Activated CD4-positive, alpha-beta memory T cell treated with anti-CD3 and anti-CD28 coated beads for 36 hours (primary cell): ENCODE measurements around the gene RPS25. TPM values are rescaled to one million over a fixed set of nuclear protein-coding genes. Genes with fewer than 3 reads are reported as not detected.
"Not testable (repeated sequence)": the region's sequence is repeated elsewhere in the genome, so short reads cannot be mapped to it uniquely, and the experiment has no call there.

Source experiments
- CTCF ChIA-PET: fragments of 350-600 bp; sonication (Branson Sonifier 250); formaldehyde crosslinking; loops from one replicate; lab custom pipeline; 2021; ENCODE audit warnings: antibody characterized with exemption, inconsistent platforms; lab: Charles Lee
- POLR2A ChIA-PET: fragments of 350-600 bp; sonication (Branson Sonifier 250); formaldehyde crosslinking; loops from one replicate; lab custom pipeline; 2021; ENCODE audit warnings: antibody characterized with exemption; lab: Charles Lee
- DNase-seq: peaks from one replicate; pipeline ENCODE4 v3.0.0-alpha.2; 2020
- H3K27ac Mint-ChIP-seq: one replicate; pipeline ENCODE4 v1.8.0; 2021; ENCODE audit warnings: mixed read lengths
- H3K27me3 Mint-ChIP-seq: one replicate; pipeline ENCODE4 v1.8.0; 2021; ENCODE audit warnings: mixed read lengths
- H3K36me3 Mint-ChIP-seq: one replicate; pipeline ENCODE4 v1.8.0; 2021; ENCODE audit warnings: mixed read lengths
- H3K4me1 Mint-ChIP-seq: one replicate; pipeline ENCODE4 v1.8.0; 2021; ENCODE audit warnings: low read depth, mixed read lengths
- H3K4me3 Mint-ChIP-seq: one replicate; pipeline ENCODE4 v1.8.0; 2021; ENCODE audit warnings: mild to moderate bottlenecking, mixed read lengths
- H3K9me3 Mint-ChIP-seq: one replicate; pipeline ENCODE4 v1.8.0; 2021; ENCODE audit warnings: mixed read lengths
- intact Hi-C: fragments of 100-400 bp; cut with micrococcal nuclease; formaldehyde crosslinking; loops from one replicate; pipeline ENCODE4 v1.15.1; 2023
- total RNA-seq, 2 experiments: library from RNA; stranded (reverse); gene quantifications; one replicate each; pipeline ENCODE4 v1.2.3, GENCODE V29; 2021

Gene RPS25
- total RNA-seq, 2 experiments from 2014 or later, result 1,852 to 1,922 TPM

- CTCF ChIA-PET, result interaction anchor here (0.6 to 1.3 kb wide), 2 partner anchors 29 to 301 kb away, joined by 3 read pairs; partner anchors contain the start of gene VPS11
- POLR2A ChIA-PET, result no interaction called here
These were observed 20.7 kb upstream of the RPS25 start for GRCh38 chr11:119038884-119039283.

DNA sequence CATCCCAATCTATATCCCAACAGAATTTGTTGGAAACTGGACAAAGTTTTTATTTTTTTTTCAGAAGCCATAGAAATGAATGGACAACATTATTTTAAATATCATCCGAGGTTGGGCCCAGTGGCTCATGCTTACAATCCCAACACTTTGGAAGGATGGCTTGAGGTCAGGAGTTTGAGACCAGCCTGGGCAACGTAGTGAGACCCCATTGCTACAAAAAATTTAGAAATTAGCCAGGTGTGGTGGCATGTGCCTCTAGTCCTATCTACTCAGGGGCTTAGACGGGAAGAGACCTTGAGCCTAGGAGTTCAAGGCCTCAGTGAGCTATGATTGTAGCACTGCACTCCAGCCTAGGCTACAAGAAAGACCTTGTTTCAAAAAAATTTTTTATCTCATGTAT is 16.7 kb upstream of the RPS25 start:
- no peak overlapping the region for H3K4me3 Mint-ChIP-seq
- no peaks in the 10 kb centered on the region for H3K27me3 Mint-ChIP-seq
- no peak for DNase-seq
- no peak overlapping the region for H3K27ac Mint-ChIP-seq
- intact Hi-C loops, result no loop called here
- no peaks in the 10 kb centered on the region for H3K36me3 Mint-ChIP-seq
- ChIA-PET CTCF (interaction anchor here (1.0 to 1.1 kb wide), 2 partner anchors 13 to 18 kb away, joined by 3 read pairs; no protein-coding TSS in a partner anchor), POLR2A (interaction anchor here (0.7 kb wide), 1 partner anchor 60 kb away, joined by 3 read pairs; no protein-coding TSS in a partner anchor)
- peaks cover 1% of the 10 kb centered on the region for H3K4me1 Mint-ChIP-seq
- H3K9me3 Mint-ChIP-seq, result no peaks in the 10 kb centered on the region

More at GRCh38 chr11:119038884-119039283, 20.7 kb upstream of the RPS25 start:
- Mint-ChIP-seq H3K27me3 (no peaks in the 10 kb centered on the region), H3K9me3 (no peaks in the 10 kb centered on the region), H3K27ac (no peak overlapping the region), H3K4me1 (peaks cover 7% of the 10 kb centered on the region), H3K4me3 (no peak overlapping the region), H3K36me3 (no peaks in the 10 kb centered on the region)
- no peak for DNase-seq
- intact Hi-C loops, result no loop called here

- H3K9me3 Mint-ChIP-seq, H3K27ac Mint-ChIP-seq, H3K36me3 Mint-ChIP-seq, H3K4me3 Mint-ChIP-seq, DNase-seq, H3K27me3 Mint-ChIP-seq, intact Hi-C loops: not testable (repeated sequence)
- POLR2A ChIA-PET, result interaction anchor here (0.5 to 1.4 kb wide), 2 partner anchors 15 to 176 kb away, joined by 3 to 4 read pairs; partner anchors contain the start of genes RPS25 and TRAPPC4
- H3K4me1 Mint-ChIP-seq, result peaks cover 15% of the 10 kb centered on the region
- CTCF ChIA-PET, result interaction anchor here (0.9 kb wide), 1 partner anchor 305 kb away, joined by 3 read pairs; no protein-coding TSS in a partner anchor
These were observed 15.3 kb upstream of the RPS25 start for GRCh38 chr11:119033421-119033820.

DNA sequence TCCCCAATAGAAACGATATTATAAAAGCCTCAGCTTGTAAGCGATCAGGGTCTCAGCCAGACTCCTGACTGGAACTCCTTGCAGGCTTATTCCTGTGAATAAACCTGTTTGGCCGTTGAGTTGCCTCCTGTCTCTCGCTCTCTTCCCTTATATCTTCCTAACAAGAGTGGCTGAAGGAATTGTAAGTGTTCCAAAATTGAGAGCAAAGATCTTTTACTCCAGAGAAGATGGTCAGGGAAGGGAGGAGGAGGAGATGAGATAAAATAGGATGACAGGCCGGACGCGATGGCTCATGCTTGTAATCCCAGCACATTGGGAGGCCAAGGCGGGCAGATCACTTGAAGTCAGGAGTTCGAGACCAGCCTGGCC is 13.8 kb upstream of the RPS25 start:
- Mint-ChIP-seq H3K36me3 (peaks cover 11% of the 10 kb centered on the region), H3K27me3 (no peaks in the 10 kb centered on the region), H3K4me1 (peaks cover 18% of the 10 kb centered on the region), H3K9me3 (no peaks in the 10 kb centered on the region), H3K4me3 (no peak overlapping the region), H3K27ac (no peak overlapping the region)
- no peak for DNase-seq
- POLR2A ChIA-PET, result interaction anchor here (3.0 kb wide), 1 partner anchor 13 kb away, joined by 17 read pairs; the partner anchor contains the start of genes RPS25 and TRAPPC4
- CTCF ChIA-PET, result interaction anchor here (1.0 to 2.4 kb wide), 8 partner anchors 9 to 174 kb away, joined by 4 to 8 read pairs (median 6); partner anchors contain the start of genes CBL, HYOU1, TRAPPC4 and VPS11
- intact Hi-C loops, result loop anchor here (2.0 kb wide), 1 partner anchor 69 kb away; the partner anchor contains the start of gene DPAGT1

DNA sequence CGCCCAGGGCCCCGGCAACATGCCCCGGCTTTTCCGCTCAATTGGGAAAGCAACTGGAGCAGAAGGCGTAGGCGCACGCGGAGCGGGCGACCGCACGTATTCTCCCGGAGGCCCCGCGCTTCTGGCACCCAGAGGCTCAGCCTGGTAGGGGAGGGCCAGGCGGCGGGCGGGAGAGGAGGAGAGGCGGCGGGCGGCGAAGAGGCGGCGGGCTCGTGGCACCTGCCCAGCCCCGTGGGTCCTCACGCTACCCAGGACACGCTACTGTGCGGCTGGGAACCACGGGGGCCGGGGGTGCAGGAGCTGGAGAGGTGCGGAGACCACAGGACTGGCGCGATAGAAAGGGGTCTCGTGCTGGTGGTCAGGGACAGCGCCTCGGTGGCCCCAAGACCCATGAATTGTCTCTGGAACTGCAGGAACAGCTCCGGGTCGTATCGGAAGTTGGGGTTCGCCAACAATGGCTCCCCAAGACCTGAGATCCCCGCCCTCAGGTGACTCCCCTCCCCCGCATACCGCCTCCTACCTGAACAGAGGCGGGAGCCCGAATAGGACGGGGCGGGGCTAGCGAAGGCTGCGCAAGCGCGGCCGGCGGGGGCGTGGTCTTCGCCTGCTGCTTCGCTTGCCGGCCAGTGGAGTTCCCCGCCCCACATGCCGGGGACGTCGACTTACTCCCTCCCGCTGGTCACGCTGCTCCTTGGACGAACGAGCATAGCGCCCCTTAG is 12.3 kb upstream of the RPS25 start, which contains the start of gene SLC37A4:
Gene SLC37A4 (minus strand): TSS at position 549 of the 719 bp plus-strand sequence.
- Mint-ChIP-seq H3K27me3 (no peaks in the 10 kb centered on the region), H3K27ac (peak within 1 kb of the TSS; percentile 89), H3K36me3 (peaks cover 11% of the 10 kb centered on the region), H3K4me1 (peaks cover 18% of the 10 kb centered on the region), H3K4me3 (peak within 1 kb of the TSS; percentile 82), H3K9me3 (no peaks in the 10 kb centered on the region)
- peak; percentile 99 for DNase-seq
- intact Hi-C loops, result loop anchor here (1.0 to 2.0 kb wide), 3 partner anchors 12 to 70 kb away; partner anchors contain the start of genes CENATAC, DPAGT1, RPS25 and TRAPPC4
- POLR2A ChIA-PET, result interaction anchor here (0.6 to 3.0 kb wide), 8 partner anchors 11 to 85 kb away, joined by 3 to 17 read pairs (median 4); partner anchors contain the start of genes CENATAC, RPS25 and TRAPPC4
- CTCF ChIA-PET, result interaction anchor here (0.8 to 2.4 kb wide), 8 partner anchors 10 to 56 kb away, joined by 3 to 8 read pairs (median 4); partner anchors contain the start of genes HMBS, RPS25, TRAPPC4 and VPS11

- H3K36me3 Mint-ChIP-seq, result peaks cover 11% of the 10 kb centered on the region
- no peaks in the 10 kb centered on the region for H3K27me3 Mint-ChIP-seq
- POLR2A ChIA-PET, result interaction anchor here (1.0 to 3.0 kb wide), 7 partner anchors 11 to 86 kb away, joined by 3 to 17 read pairs (median 5); partner anchors contain the start of genes CENATAC, RPS25 and TRAPPC4
- no peak for DNase-seq
- peak overlapping the region; percentile 89 for H3K27ac Mint-ChIP-seq
- peaks cover 21% of the 10 kb centered on the region for H3K4me1 Mint-ChIP-seq
- H3K4me3 Mint-ChIP-seq, result peak overlapping the region; percentile 82
- CTCF ChIA-PET, result interaction anchor here (0.8 to 2.4 kb wide), 6 partner anchors 10 to 56 kb away, joined by 3 to 8 read pairs (median 4); partner anchors contain the start of genes RPS25, TRAPPC4 and VPS11
- no peaks in the 10 kb centered on the region for H3K9me3 Mint-ChIP-seq
- intact Hi-C loops, result loop anchor here (1.0 to 2.0 kb wide), 3 partner anchors 12 to 71 kb away; partner anchors contain the start of genes CENATAC, DPAGT1, RPS25 and TRAPPC4
These were observed 11.8 kb upstream of the RPS25 start for GRCh38 chr11:119030029-119030328.

DNA sequence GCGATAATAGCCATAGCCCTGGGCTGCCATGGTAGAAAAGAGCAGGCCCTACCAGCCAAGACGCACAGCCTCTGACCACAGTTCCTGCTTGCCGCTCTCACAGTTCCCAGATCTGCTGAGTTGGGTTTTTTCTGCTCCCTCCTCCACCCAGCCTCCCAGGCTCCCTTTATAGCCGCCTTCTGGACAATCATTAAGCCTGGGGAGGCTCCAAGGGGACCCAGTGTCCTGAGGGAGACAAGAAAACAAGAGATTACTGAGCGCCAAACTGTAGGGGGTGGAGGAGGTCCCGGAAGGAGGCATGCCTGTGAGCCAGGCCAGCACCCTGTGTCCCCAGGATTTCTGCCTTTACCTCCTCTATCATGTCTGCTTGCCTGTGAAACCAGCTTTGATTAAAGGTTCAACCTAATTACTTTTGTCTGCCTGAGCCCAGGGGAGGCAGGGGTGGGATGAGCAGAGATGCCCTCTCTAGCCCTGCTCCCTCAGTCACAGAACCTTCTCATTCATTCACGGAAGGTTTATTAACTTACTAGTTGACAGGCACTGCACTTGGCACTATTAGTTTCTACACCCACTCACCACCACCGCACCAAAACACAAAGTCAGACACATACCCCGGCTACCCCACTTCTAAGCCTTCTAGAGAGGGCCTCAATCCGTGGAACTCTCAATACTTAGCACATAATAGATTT is 11.3 kb upstream of the RPS25 start:
- Mint-ChIP-seq H3K4me3 (peak overlapping the region; percentile 82), H3K4me1 (peaks cover 24% of the 10 kb centered on the region), H3K36me3 (peaks cover 11% of the 10 kb centered on the region), H3K9me3 (no peaks in the 10 kb centered on the region), H3K27ac (peak overlapping the region; percentile 89), H3K27me3 (no peaks in the 10 kb centered on the region)
- DNase-seq, result peak; percentile 72
- POLR2A ChIA-PET, result interaction anchor here (1.0 to 3.0 kb wide), 6 partner anchors 10 to 86 kb away, joined by 3 to 17 read pairs (median 4); partner anchors contain the start of genes CENATAC, RPS25 and TRAPPC4
- CTCF ChIA-PET, result interaction anchor here (0.8 to 2.4 kb wide), 4 partner anchors 9 to 15 kb away, joined by 3 to 8 read pairs (median 4); partner anchors contain the start of genes RPS25 and TRAPPC4
- intact Hi-C loops, result loop anchor here (1.0 to 2.0 kb wide), 3 partner anchors 11 to 71 kb away; partner anchors contain the start of genes CENATAC, DPAGT1, RPS25 and TRAPPC4

- peaks cover 11% of the 10 kb centered on the region for H3K36me3 Mint-ChIP-seq
- POLR2A ChIA-PET, result interaction anchor here (1.2 to 3.0 kb wide), 2 partner anchors 10 kb away, joined by 3 to 17 read pairs; partner anchors contain the start of genes RPS25 and TRAPPC4
- no peak for DNase-seq
- no peaks in the 10 kb centered on the region for H3K27me3 Mint-ChIP-seq
- H3K9me3 Mint-ChIP-seq, result no peaks in the 10 kb centered on the region
- peak overlapping the region; percentile 82 for H3K4me3 Mint-ChIP-seq
- peak overlapping the region; percentile 89 for H3K27ac Mint-ChIP-seq
- intact Hi-C loops, result no loop called here
- peaks cover 29% of the 10 kb centered on the region for H3K4me1 Mint-ChIP-seq
- CTCF ChIA-PET, result no interaction called here
These were observed 10.9 kb upstream of the RPS25 start for GRCh38 chr11:119029069-119029339.

GRCh38 chr11:119028346-119029068 is 10.4 kb upstream of the RPS25 start:
- intact Hi-C loops, result no loop called here
- POLR2A ChIA-PET, result interaction anchor here (1.2 kb wide), 1 partner anchor 9 kb away, joined by 3 read pairs; no protein-coding TSS in a partner anchor
- no peak for DNase-seq
- no peaks in the 10 kb centered on the region for H3K9me3 Mint-ChIP-seq
- no peak overlapping the region for H3K4me3 Mint-ChIP-seq
- CTCF ChIA-PET, result interaction anchor here (0.6 kb wide), 1 partner anchor 256 kb away, joined by 3 read pairs; no protein-coding TSS in a partner anchor
- peaks cover 34% of the 10 kb centered on the region for H3K4me1 Mint-ChIP-seq
- H3K27ac Mint-ChIP-seq, result peak overlapping the region; percentile 89
- H3K36me3 Mint-ChIP-seq, result peaks cover 13% of the 10 kb centered on the region
- no peaks in the 10 kb centered on the region for H3K27me3 Mint-ChIP-seq

DNA sequence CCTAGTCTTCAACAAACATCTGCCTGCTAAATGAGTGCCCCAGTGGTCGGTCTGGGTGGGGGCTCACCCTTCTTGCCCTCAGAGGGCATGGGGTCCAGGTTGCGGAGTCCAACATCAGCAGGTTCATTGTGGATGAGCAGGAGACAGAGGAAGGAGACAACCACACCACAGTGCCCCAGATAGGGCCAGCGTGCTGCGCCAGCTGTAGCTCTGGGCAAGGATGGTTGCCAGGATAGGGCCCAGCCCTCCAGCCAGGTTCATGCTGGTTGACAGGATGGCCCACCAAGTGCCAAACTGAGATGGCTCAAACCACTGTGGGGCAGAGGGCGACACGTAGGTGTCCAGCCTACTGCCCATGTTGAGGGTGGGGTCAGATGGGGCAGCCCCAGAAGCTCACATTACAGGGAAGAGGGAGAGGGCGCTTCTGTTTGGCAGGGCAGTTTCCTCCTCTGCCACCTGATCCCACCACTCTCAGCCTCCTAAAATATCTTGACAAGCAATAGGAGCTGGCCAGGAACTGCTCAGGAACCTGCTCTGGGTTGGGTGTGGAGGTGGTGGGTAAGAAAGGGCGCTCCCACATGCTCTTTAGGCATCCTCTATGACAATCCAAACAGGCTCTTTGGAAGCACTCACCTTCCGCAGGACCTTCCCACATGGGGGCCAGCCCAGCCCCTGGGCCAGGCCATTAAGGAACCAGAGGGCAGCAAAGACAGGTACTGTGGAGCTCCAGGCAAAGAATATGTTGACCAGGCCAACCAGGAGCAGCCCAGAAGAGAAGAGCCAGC is 9.6 kb upstream of the RPS25 start:
- no peaks in the 10 kb centered on the region for H3K27me3 Mint-ChIP-seq
- ChIA-PET POLR2A (interaction anchor here (1.2 kb wide), 1 partner anchor 8 kb away, joined by 3 read pairs; no protein-coding TSS in a partner anchor), CTCF (interaction anchor here (0.6 kb wide), 1 partner anchor 257 kb away, joined by 3 read pairs; no protein-coding TSS in a partner anchor)
- DNase-seq, result no peak
- no peak overlapping the region for H3K4me3 Mint-ChIP-seq
- intact Hi-C loops, result no loop called here
- H3K4me1 Mint-ChIP-seq, result peaks cover 39% of the 10 kb centered on the region
- no peak overlapping the region for H3K27ac Mint-ChIP-seq
- no peaks in the 10 kb centered on the region for H3K9me3 Mint-ChIP-seq
- H3K36me3 Mint-ChIP-seq, result peaks cover 18% of the 10 kb centered on the region
